Transverse colon (tissue), 4 donors: Measurements from ENCODE around the gene RIMBP2. TPM values are rescaled to one million over a fixed set of nuclear protein-coding genes. Genes with fewer than 3 reads are reported as not detected.

Source experiments
- DNase-seq: peaks from one replicate; pipeline ENCODE4 v3.0.0-alpha.2; 2019
- H3K27ac ChIP-seq, 4 donors: fragments of 200-600 bp; sonication (generic); 2 replicates each; pipeline ENCODE4 v1.5.1; 2016 to 2018; ENCODE audit warnings: inconsistent platforms in 4 of 4
- H3K27me3 ChIP-seq: fragments of 200-600 bp; sonication (generic); 2 replicates; pipeline ENCODE4 v1.5.1; 2017; ENCODE audit warnings: inconsistent platforms
- H3K36me3 ChIP-seq, 4 donors: fragments of 200-600 bp; sonication (generic); 2 replicates each; pipeline ENCODE4 v1.5.1; 2017 to 2019; ENCODE audit warnings: inconsistent platforms in 4 of 4
- H3K4me1 ChIP-seq, 4 donors: fragments of 200-600 bp; sonication (generic); 2 replicates each; pipeline ENCODE4 v1.5.1; 2017 to 2020; ENCODE audit warnings: inconsistent platforms in 4 of 4
- H3K4me3 ChIP-seq, 4 donors: fragments of 200-600 bp; sonication (generic); 1 replicate in 1 of 4; 2 replicates in 3 of 4; pipeline versions ENCODE4 v1.5.1 to v1.6.1; 2017 to 2019; ENCODE audit warnings: inconsistent platforms in 4 of 4
- H3K9me3 ChIP-seq, 2 donors: fragments of 200-600 bp; sonication (generic); 2 replicates each; pipeline ENCODE4 v1.5.1; 2017 to 2019; ENCODE audit warnings: inconsistent platforms in 2 of 2
- EP300 ChIP-seq: sonication (generic); formaldehyde crosslinking; IDR thresholded peaks from one replicate; pipeline ENCODE4 v1.6.1; 2017; ENCODE audit warnings: antibody characterized with exemption, low read depth
- POLR2A ChIP-seq: fragments of 450-650 bp; IDR thresholded peaks from one replicate; pipeline ENCODE4 v1.6.1; 2016; ENCODE audit warnings: antibody characterized with exemption, mild to moderate bottlenecking, moderate library complexity
- POLR2AphosphoS5 ChIP-seq, 3 donors: sonication (generic); formaldehyde crosslinking; IDR thresholded peaks; one replicate each; pipeline ENCODE4 v1.6.1; 2016; ENCODE audit warnings: antibody characterized with exemption in 3 of 3
- WGBS, 2 donors: methylation state at CpG; one replicate each; pipeline ENCODE4 v1.1.5; 2018; ENCODE audit warnings: low coverage in 1 of 2; 5-methylcytosine and 5-hydroxymethylcytosine counted together
- in situ Hi-C, 4 donors: fragments of 200-750 bp; cut with MboI; loops; one replicate each; pipeline versions ENCODE4 v1.15.0 to v1.15.1; 2017; ENCODE audit warnings: low sequenced_read_pairs in 3 of 4, low pct_ligation_motif_present in 1 of 4, low pct_unique_long_range_greater_than_20kb in 1 of 4
- intact Hi-C: fragments of 100-400 bp; cut with DNase I; formaldehyde crosslinking; loops from one replicate; pipeline ENCODE4 v1.15.1; 2023; ENCODE audit warnings: low total_unique reads
- total RNA-seq, 4 donors: library from RNA; depleted of rRNA; stranded (reverse); fragments of >200 nt; gene quantifications; one replicate each; pipeline ENCODE4 v1.1.0, GENCODE V29; 2016
- TF ChIP-seq, protein P1 (sequence below), 5 experiments: fragments of 200-600 bp in 3 of 5; fragments of 450-650 bp in 2 of 5; sonication (generic) in 3 of 5; IDR thresholded peaks; 1 replicate in 2 of 5; 2 replicates in 3 of 5; pipeline ENCODE4 v1.5.1; 2016 to 2017; ENCODE audit warnings: antibody characterized with exemption in 5 of 5, inconsistent platforms in 3 of 5, mild to moderate bottlenecking in 2 of 5, moderate library complexity in 1 of 5

Gene RIMBP2
- total RNA-seq, 4 donors from 2014 or later = 2.9 to 17.3 (median 4.3) TPM

DNA sequence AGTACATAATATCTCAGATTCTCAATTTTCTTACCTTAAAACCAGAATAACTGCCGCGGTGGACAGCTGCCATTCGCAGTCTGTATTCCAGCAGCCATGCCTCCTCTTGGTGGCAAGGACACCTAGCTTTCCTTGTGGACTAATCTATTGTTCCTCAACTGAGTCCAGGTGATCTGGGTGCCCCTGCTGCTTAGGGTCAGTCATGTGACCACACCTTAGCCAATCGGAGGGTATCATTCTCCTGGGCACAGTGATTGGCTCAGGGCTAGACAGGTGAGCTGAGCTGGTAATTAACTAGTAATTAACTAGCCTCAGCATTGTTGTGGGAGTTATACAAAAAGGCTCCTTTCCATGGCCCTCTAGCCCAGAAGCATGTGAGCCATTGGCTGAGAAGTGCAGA is 55.0 kb downstream of the RIMBP2 start:
- 96% methylated on average over 4 of the region's 4 CpGs; no CpG with 5 or more reads in 1 of the 2 donors for WGBS, 2 donors
- H3K27me3 ChIP-seq = no peaks in the 10 kb centered on the region
- no peak overlapping the region for H3K4me3 ChIP-seq
- no peaks in the 10 kb centered on the region for H3K36me3 ChIP-seq
- no peak overlapping the region for H3K27ac ChIP-seq
- intact Hi-C loops (no loop called here), in situ Hi-C loops (no loop called here)
- H3K4me1 ChIP-seq = no peaks in the 10 kb centered on the region
- no peaks in the 10 kb centered on the region for H3K9me3 ChIP-seq
- DNase-seq = no peak
- TF ChIP-seq, protein P1, sequence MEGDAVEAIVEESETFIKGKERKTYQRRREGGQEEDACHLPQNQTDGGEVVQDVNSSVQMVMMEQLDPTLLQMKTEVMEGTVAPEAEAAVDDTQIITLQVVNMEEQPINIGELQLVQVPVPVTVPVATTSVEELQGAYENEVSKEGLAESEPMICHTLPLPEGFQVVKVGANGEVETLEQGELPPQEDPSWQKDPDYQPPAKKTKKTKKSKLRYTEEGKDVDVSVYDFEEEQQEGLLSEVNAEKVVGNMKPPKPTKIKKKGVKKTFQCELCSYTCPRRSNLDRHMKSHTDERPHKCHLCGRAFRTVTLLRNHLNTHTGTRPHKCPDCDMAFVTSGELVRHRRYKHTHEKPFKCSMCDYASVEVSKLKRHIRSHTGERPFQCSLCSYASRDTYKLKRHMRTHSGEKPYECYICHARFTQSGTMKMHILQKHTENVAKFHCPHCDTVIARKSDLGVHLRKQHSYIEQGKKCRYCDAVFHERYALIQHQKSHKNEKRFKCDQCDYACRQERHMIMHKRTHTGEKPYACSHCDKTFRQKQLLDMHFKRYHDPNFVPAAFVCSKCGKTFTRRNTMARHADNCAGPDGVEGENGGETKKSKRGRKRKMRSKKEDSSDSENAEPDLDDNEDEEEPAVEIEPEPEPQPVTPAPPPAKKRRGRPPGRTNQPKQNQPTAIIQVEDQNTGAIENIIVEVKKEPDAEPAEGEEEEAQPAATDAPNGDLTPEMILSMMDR (IDR thresholded peaks at IDR 0.05) = no peak
- TF ChIP-seq POLR2AphosphoS5 (IDR thresholded peaks at IDR 0.05) = no peak
- no peak for TF ChIP-seq EP300
- no peak for TF ChIP-seq POLR2A

DNA sequence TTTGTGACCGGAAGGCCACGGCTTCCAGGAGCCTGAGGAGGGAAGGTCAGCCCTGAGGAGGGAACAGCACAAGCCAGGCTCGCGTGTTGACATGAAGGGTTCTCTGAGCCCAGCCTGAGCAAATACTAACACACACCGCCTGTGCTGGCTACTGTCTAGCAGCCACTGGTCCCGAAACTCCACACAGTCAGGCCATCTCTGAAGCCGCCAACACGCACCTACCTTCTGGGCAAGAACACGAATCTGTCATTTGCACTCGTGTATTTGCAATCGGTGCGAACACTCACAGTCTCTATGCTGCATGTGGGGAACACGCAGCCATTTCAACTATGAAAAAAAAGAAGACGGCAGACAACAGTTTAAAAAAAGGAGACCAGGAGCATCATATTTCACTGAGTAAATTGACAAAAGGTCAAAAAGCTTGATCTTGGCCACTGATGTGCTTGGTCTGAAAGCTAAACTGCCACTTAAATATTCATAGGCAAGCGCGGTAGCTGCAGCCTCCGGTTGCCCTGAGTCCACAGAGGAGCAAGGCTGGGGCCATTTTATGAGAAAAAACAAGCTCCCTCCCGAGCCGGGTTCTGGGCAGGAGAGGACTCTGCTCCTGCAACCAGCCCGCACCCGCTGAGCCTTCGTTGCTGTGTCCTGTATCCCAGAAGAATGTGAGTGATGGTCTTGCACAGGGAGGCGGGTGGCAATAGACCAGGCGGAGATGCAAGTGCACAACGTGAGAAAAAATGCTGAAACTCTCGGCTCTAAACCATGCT is 57.8 kb downstream of the RIMBP2 start:
- TF ChIP-seq EP300 = no peak
- TF ChIP-seq POLR2AphosphoS5 (IDR thresholded peaks at IDR 0.05) = no peak
- TF ChIP-seq, protein P1 (IDR thresholded peaks at IDR 0.05) = no peak
- TF ChIP-seq POLR2A = no peak
- Histone ChIP-seq H3K4me3 (no peak overlapping the region), H3K27me3 (no peaks in the 10 kb centered on the region), H3K9me3 (no peaks in the 10 kb centered on the region), H3K4me1 (no peaks in the 10 kb centered on the region), H3K36me3 (no peaks in the 10 kb centered on the region), H3K27ac (no peak overlapping the region)
- WGBS, 2 donors = 70 to 79% methylated on average over 12 to 26 of the region's 26 CpGs
- intact Hi-C loops = no loop called here
- in situ Hi-C loops = no loop called here
- DNase-seq = no peak

DNA sequence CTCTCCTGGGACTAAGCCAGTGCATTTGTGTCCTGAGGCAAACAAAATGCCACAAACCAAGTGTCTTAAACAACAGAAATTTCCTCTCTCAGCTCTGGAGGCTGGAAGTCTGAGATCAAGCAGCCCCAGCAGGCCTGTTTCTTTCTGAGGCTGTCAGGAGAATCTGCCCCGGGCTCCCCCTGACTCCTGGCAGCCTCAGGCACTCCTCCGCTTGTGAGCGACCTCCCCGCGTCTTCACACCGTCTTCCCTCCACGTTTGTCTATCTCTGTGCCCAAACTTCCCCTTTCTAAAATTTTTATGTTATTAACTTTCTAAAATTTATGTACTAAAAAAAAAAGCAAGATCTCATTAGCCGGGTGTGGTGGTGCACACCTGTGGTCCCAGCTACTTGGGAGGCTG is 59.7 kb downstream of the RIMBP2 start:
- H3K27me3 ChIP-seq = no peaks in the 10 kb centered on the region
- 73 to 78% methylated on average over 1 to 8 of the region's 8 CpGs for WGBS, 2 donors
- no peak overlapping the region for H3K27ac ChIP-seq
- DNase-seq = no peak
- in situ Hi-C loops (no loop called here), intact Hi-C loops (no loop called here)
- H3K4me3 ChIP-seq = no peak overlapping the region
- H3K36me3 ChIP-seq = no peaks in the 10 kb centered on the region
- no peaks in the 10 kb centered on the region for H3K9me3 ChIP-seq
- H3K4me1 ChIP-seq = no peaks in the 10 kb centered on the region
- TF ChIP-seq EP300 (no peak), POLR2A (no peak), POLR2AphosphoS5 (IDR thresholded peaks at IDR 0.05) (no peak)
- TF ChIP-seq, protein P1 (IDR thresholded peaks at IDR 0.05) = no peak

DNA sequence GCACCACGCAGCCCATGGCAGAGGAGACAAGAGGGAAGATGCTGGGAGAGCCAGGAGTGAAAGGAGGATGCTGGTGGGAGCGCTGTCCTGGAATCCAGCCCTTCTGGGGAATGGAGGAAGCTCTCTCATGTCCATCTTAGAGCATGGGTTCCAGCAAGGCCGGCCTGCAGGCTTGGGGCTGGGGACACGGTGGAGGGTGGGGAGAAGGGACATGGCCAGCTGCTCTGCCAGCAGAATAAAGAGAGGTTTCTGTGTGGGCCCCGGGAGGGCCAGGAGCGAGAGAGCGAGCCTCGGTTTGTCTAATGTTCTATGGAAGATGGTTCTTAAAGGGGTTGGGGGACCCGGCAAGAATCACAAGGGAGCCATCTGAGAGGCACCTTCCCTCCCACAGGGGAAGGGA is 60.2 kb downstream of the RIMBP2 start:
- no peaks in the 10 kb centered on the region for H3K4me1 ChIP-seq
- TF ChIP-seq, protein P1 (IDR thresholded peaks at IDR 0.05) = no peak
- TF ChIP-seq POLR2A (no peak), EP300 (no peak), POLR2AphosphoS5 (IDR thresholded peaks at IDR 0.05) (no peak)
- H3K36me3 ChIP-seq = no peaks in the 10 kb centered on the region
- peak overlapping the region in 2 of 4 donors; percentile 40 to 68 for H3K27ac ChIP-seq
- WGBS, 2 donors = 85 to 88% methylated on average over 2 to 9 of the region's 9 CpGs
- DNase-seq = no peak
- intact Hi-C loops = no loop called here
- H3K4me3 ChIP-seq = no peak overlapping the region
- H3K9me3 ChIP-seq = no peaks in the 10 kb centered on the region
- no peaks in the 10 kb centered on the region for H3K27me3 ChIP-seq
- in situ Hi-C loops = no loop called here
